ENCODE data around the gene SLC35B2. TPM values are rescaled to one million over a fixed set of nuclear protein-coding genes. Genes with fewer than 3 reads are reported as not detected.

The SLC35B2 gene
- total RNA-seq, 1 experiment from 2014 or later: 30.0 TPM

DNA sequence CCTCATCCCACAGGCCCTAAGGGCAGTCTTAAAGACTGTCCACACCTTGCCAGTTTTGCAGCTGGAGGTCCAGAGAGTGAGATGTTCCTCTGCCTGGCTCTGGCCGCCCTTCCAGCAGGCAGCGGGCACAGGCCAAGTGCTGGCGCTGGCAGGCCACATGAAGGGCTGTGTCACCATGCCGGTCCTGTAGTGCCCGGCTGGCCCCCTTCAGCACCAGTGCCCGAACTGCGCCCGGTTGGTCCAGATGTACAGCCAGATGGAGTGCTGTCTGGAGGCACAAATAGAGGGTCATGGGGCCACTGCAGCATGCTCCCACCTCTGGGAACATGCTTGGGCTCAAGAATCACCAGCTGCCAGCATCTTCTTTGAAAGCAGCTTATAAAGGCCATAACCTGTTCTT, 4.3 kb upstream of the SLC35B2 start:
- Histone ChIP-seq H3K4me3 (ENCODE audit: low read length) (no peak overlapping the region), H3K9me3 (ENCODE audit: low read length) (no peaks in the 10 kb centered on the region), H3K79me2 (ENCODE audit: low read length) (peaks cover 38% of the 10 kb centered on the region), H3K27ac (ENCODE audit: low read length) (no peak overlapping the region), H3K36me3 (ENCODE audit: insufficient read depth, low read length) (peaks cover 5% of the 10 kb centered on the region; the same call in 1 of the 2 replicates), H3K9ac (ENCODE audit: low read length) (peak overlapping the region; percentile 79; the same call in 1 of the 2 replicates), H3K4me2 (ENCODE audit: low read depth, low read length, poor library complexity, severe bottlenecking) (no peak overlapping the region), H3K27me3 (ENCODE audit: low read length) (no peaks in the 10 kb centered on the region), H3K9me2 (replicated peaks; ENCODE audit: insufficient read depth, low read length) (no peaks in the 10 kb centered on the region), H4K20me1 (ENCODE audit: insufficient read depth, low read depth, low read length) (peaks cover under 1% of the 10 kb centered on the region; the same call in 1 of the 2 replicates), H2AFZ (ENCODE audit: low read length) (no peak overlapping the region), H3K4me1 (ENCODE audit: low read length) (peaks cover 57% of the 10 kb centered on the region)
- no peak for DNase-seq

- no peaks in the 10 kb centered on the region for H3K27me3 ChIP-seq (ENCODE audit: low read length)
- H3K27ac ChIP-seq (ENCODE audit: low read length): no peak overlapping the region
- no peak overlapping the region for H3K4me3 ChIP-seq (ENCODE audit: low read length)
- H3K9me3 ChIP-seq (ENCODE audit: low read length): no peaks in the 10 kb centered on the region
- no peak overlapping the region for H2AFZ ChIP-seq (ENCODE audit: low read length)
- peaks cover 65% of the 10 kb centered on the region for H3K4me1 ChIP-seq (ENCODE audit: low read length)
- H3K4me2 ChIP-seq (ENCODE audit: low read depth, low read length, poor library complexity, severe bottlenecking): no peak overlapping the region
- peaks cover 3% of the 10 kb centered on the region; the same call in 1 of the 2 replicates for H4K20me1 ChIP-seq (ENCODE audit: insufficient read depth, low read depth, low read length)
- H3K9me2 ChIP-seq (replicated peaks; ENCODE audit: insufficient read depth, low read length): no peaks in the 10 kb centered on the region
- DNase-seq: no peak
- H3K9ac ChIP-seq (ENCODE audit: low read length): 0 out of 2 replicates have a peak overlapping the region, but pooled peaks have one; percentile 15
- H3K79me2 ChIP-seq (ENCODE audit: low read length): peaks cover 40% of the 10 kb centered on the region
- peaks cover 5% of the 10 kb centered on the region; the same call in 1 of the 2 replicates for H3K36me3 ChIP-seq (ENCODE audit: insufficient read depth, low read length)
These were observed 3.3 kb upstream of the SLC35B2 start for GRCh38 chr6:44260451-44261297.

DNA sequence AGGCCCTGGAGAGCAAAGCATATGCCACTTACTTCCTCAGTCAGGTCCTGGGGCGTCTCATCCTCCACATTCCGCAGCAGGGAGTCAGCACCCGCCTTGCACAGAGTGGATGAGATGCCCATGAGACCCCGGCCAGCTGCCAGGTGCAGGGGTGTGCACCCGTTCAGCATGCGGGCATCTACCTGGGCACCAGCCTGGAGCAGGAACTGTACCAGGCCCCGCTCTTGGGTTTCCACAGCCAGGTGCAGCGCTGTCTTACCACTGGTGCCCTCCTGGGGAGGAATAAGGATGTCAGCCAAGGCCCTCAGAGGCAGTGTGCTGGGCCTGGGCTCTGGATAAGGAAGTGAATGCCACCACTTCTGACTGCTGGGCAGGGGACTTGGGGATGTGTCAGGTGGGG, 2.7 kb upstream of the SLC35B2 start:
- no peak overlapping the region for H3K4me2 ChIP-seq (ENCODE audit: low read depth, low read length, poor library complexity, severe bottlenecking)
- H3K79me2 ChIP-seq (ENCODE audit: low read length): peaks cover 40% of the 10 kb centered on the region
- H3K9me2 ChIP-seq (replicated peaks; ENCODE audit: insufficient read depth, low read length): no peaks in the 10 kb centered on the region
- DNase-seq: no peak
- H2AFZ ChIP-seq (ENCODE audit: low read length): no peak overlapping the region
- H4K20me1 ChIP-seq (ENCODE audit: insufficient read depth, low read depth, low read length): peaks cover 3% of the 10 kb centered on the region; the same call in 1 of the 2 replicates
- peaks cover 72% of the 10 kb centered on the region for H3K4me1 ChIP-seq (ENCODE audit: low read length)
- no peak overlapping the region for H3K27ac ChIP-seq (ENCODE audit: low read length)
- peaks cover 8% of the 10 kb centered on the region; the same call in 1 of the 2 replicates for H3K36me3 ChIP-seq (ENCODE audit: insufficient read depth, low read length)
- no peaks in the 10 kb centered on the region for H3K9me3 ChIP-seq (ENCODE audit: low read length)
- H3K27me3 ChIP-seq (ENCODE audit: low read length): no peaks in the 10 kb centered on the region
- no peak overlapping the region for H3K9ac ChIP-seq (ENCODE audit: low read length)
- H3K4me3 ChIP-seq (ENCODE audit: low read length): no peak overlapping the region

GRCh38 chr6:44258921-44259320, 1.6 kb upstream of the SLC35B2 start:
- H2AFZ ChIP-seq (ENCODE audit: low read length): no peak overlapping the region
- H3K79me2 ChIP-seq (ENCODE audit: low read length): peaks cover 30% of the 10 kb centered on the region
- no peaks in the 10 kb centered on the region for H3K9me3 ChIP-seq (ENCODE audit: low read length)
- peaks cover 16% of the 10 kb centered on the region; the same call in 1 of the 2 replicates for H3K36me3 ChIP-seq (ENCODE audit: insufficient read depth, low read length)
- H3K4me2 ChIP-seq (ENCODE audit: low read depth, low read length, poor library complexity, severe bottlenecking): no peak overlapping the region
- H3K4me3 ChIP-seq (ENCODE audit: low read length): no peak overlapping the region
- DNase-seq: no peak
- H3K4me1 ChIP-seq (ENCODE audit: low read length): peaks cover 76% of the 10 kb centered on the region
- H3K27ac ChIP-seq (ENCODE audit: low read length): peak overlapping the region; percentile 53
- peaks cover 3% of the 10 kb centered on the region for H4K20me1 ChIP-seq (ENCODE audit: insufficient read depth, low read depth, low read length)
- no peaks in the 10 kb centered on the region for H3K27me3 ChIP-seq (ENCODE audit: low read length)
- peak overlapping the region; percentile 92 for H3K9ac ChIP-seq (ENCODE audit: low read length)
- H3K9me2 ChIP-seq (replicated peaks; ENCODE audit: insufficient read depth, low read length): no peaks in the 10 kb centered on the region

- peak; percentile 55 for DNase-seq
- peaks cover 74% of the 10 kb centered on the region for H3K4me1 ChIP-seq (ENCODE audit: low read length)
- peaks cover 21% of the 10 kb centered on the region for H3K36me3 ChIP-seq (ENCODE audit: insufficient read depth, low read length)
- no peaks in the 10 kb centered on the region for H3K9me2 ChIP-seq (replicated peaks; ENCODE audit: insufficient read depth, low read length)
- peaks cover 6% of the 10 kb centered on the region for H4K20me1 ChIP-seq (ENCODE audit: insufficient read depth, low read depth, low read length)
- no peaks in the 10 kb centered on the region for H3K27me3 ChIP-seq (ENCODE audit: low read length)
- H3K4me2 ChIP-seq (ENCODE audit: low read depth, low read length, poor library complexity, severe bottlenecking): peak overlapping the region; percentile 95
- H3K79me2 ChIP-seq (ENCODE audit: low read length): peaks cover 25% of the 10 kb centered on the region
- H2AFZ ChIP-seq (ENCODE audit: low read length): no peak overlapping the region
- H3K4me3 ChIP-seq (ENCODE audit: low read length): no peak overlapping the region; the same call in 1 of the 2 replicates
- H3K27ac ChIP-seq (ENCODE audit: low read length): peak overlapping the region; percentile 53
- H3K9me3 ChIP-seq (ENCODE audit: low read length): no peaks in the 10 kb centered on the region
- peak overlapping the region; percentile 92 for H3K9ac ChIP-seq (ENCODE audit: low read length)
These were observed 1.1 kb upstream of the SLC35B2 start for GRCh38 chr6:44258325-44258863.

GRCh38 chr6:44257753-44258324, 511 bp upstream of the SLC35B2 start:
- H3K36me3 ChIP-seq (ENCODE audit: insufficient read depth, low read length): peaks cover 27% of the 10 kb centered on the region
- peaks cover 19% of the 10 kb centered on the region for H3K79me2 ChIP-seq (ENCODE audit: low read length)
- H3K4me2 ChIP-seq (ENCODE audit: low read depth, low read length, poor library complexity, severe bottlenecking): peak overlapping the region; percentile 95
- peak overlapping the region; percentile 53 for H3K27ac ChIP-seq (ENCODE audit: low read length)
- peaks cover 73% of the 10 kb centered on the region for H3K4me1 ChIP-seq (ENCODE audit: low read length)
- DNase-seq: no peak
- peak overlapping the region; percentile 96; the same call in 1 of the 2 replicates for H3K4me3 ChIP-seq (ENCODE audit: low read length)
- H4K20me1 ChIP-seq (ENCODE audit: insufficient read depth, low read depth, low read length): peaks cover 6% of the 10 kb centered on the region
- H3K9ac ChIP-seq (ENCODE audit: low read length): peak overlapping the region; percentile 92
- no peaks in the 10 kb centered on the region for H3K27me3 ChIP-seq (ENCODE audit: low read length)
- H2AFZ ChIP-seq (ENCODE audit: low read length): peak overlapping the region; percentile 76
- H3K9me3 ChIP-seq (ENCODE audit: low read length): no peaks in the 10 kb centered on the region
- no peaks in the 10 kb centered on the region for H3K9me2 ChIP-seq (replicated peaks; ENCODE audit: insufficient read depth, low read length)

DNA sequence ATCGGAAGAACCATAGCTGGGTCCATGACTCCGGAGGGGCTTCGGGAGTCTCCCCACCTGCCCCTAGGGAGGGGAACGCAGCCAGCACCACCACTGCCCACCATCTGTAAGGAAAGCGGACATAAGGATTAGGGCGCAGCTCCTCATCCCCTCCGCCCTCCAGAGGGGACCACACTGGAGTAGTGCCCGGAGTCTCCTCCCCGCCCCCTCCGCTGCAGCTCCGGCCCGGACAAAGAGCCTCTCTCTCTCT, 628 bp downstream of the SLC35B2 start:
- Histone ChIP-seq H3K79me2 (ENCODE audit: low read length) (peaks cover 8% of the 10 kb centered on the region), H2AFZ (ENCODE audit: low read length) (no peak overlapping the region), H3K9ac (ENCODE audit: low read length) (peak overlapping the region; percentile 92), H3K9me2 (replicated peaks; ENCODE audit: insufficient read depth, low read length) (no peaks in the 10 kb centered on the region), H3K4me2 (ENCODE audit: low read depth, low read length, poor library complexity, severe bottlenecking) (peak overlapping the region; percentile 95), H3K4me1 (ENCODE audit: low read length) (peaks cover 63% of the 10 kb centered on the region), H4K20me1 (ENCODE audit: insufficient read depth, low read depth, low read length) (peaks cover 11% of the 10 kb centered on the region), H3K36me3 (ENCODE audit: insufficient read depth, low read length) (peaks cover 35% of the 10 kb centered on the region), H3K27me3 (ENCODE audit: low read length) (no peaks in the 10 kb centered on the region), H3K4me3 (ENCODE audit: low read length) (peak overlapping the region; percentile 96), H3K27ac (ENCODE audit: low read length) (peak overlapping the region; percentile 48), H3K9me3 (ENCODE audit: low read length) (no peaks in the 10 kb centered on the region)
- DNase-seq: no peak

All from Karpas-422 (cell line).